ENCODE results near the gene SLX4IP. TPM values are rescaled to one million over a fixed set of nuclear protein-coding genes. Genes with fewer than 3 reads are reported as not detected.
"Not testable (repeated sequence)": the region's sequence is repeated elsewhere in the genome, so short reads cannot be mapped to it uniquely, and the experiment has no call there.

Gene SLX4IP
- 6.3 and 7.0 TPM in 2 replicates for total RNA-seq (2014; rRNA removed)
- 1.4 TPM for polyA plus RNA-seq (2012)

DNA sequence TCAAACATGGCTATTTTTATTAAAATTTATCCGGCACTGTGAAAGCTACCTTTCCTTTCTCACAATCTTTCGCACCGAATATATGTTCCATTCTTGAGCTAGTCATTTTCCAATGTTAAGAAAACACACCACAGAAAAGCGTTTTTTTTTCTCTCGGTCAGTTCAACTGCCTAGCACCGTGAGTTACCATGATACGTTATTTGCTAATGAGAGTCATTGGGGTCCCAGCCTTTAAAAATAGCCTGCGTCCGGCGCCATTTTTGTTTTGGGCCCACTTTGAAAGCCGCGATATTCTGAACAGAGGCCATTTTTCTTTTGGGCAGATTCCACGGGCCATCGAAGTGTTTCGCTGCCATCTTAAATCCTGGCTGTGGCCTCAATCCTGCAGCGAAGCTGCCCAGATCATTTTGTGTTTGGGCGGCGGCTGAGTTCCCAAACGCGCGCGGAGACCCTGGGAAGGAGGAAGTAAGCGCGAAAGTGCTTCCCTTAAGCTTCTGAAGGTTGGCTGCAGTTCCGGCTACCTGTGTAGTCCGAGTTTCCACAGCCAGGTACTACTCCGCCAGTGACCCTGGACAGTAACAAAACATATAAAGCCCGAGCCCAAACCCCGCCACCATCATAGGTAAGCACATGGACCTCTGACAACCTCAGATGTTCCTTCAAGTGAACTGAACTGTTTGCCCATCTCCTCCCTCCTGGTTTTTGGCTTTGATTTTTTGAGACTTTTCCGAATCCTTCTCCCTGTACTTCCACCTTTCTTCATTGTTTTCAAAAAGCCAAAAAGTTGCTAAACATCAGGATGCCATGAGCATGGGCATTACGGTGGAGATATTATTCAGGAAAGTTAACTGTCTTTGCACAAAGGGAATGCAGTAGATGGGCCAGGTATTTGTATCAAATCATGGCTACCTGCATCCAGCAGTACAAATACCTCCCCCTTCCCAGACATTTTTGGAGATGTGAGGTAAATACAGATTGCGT, at the start of gene SLX4IP:
Gene SLX4IP (plus strand): TSS at position 474 of the 981 bp plus-strand sequence. CDS start 22,900 bp downstream, outside the sequence.
- DNase-seq (ENCODE audit: low read depth), result peak; percentile 97

GRCh38 chr20:10385850-10386544, 49.1 kb upstream of the SLX4IP start:
- DNase-seq (ENCODE audit: low read depth), result peak; percentile 15

GRCh38 chr20:10387686-10388085, 47.4 kb upstream of the SLX4IP start:
- DNase-seq (ENCODE audit: low read depth), result no peak

DNA sequence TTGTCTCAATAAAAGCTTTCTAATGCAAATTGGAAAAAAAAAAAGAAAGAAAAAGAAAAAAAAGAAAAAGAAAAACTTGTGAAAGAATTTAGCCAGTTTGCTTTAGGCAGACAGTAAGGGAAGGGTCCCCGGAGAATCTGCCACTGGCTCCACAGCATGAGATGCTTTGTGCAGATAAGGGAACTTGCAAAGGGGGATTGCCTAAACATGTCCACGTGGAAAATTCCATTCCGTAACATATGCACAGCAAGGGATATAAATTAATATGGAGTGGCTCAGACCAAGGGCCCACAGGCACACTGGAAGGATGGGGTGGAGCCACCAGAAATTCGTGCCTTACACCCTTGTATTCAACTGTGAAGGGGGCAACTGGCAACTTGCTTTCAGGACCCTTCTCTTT, 46.5 kb upstream of the SLX4IP start:
- no peak for DNase-seq (ENCODE audit: low read depth)

- no peak for DNase-seq (ENCODE audit: low read depth)
Observed at GRCh38 chr20:10390709-10391108, 44.4 kb upstream of the SLX4IP start.

GRCh38 chr20:10394752-10395151, 40.4 kb upstream of the SLX4IP start:
- DNase-seq (ENCODE audit: low read depth), result not testable (repeated sequence)

- DNase-seq (ENCODE audit: low read depth), result no peak
Observed at GRCh38 chr20:10398834-10399369, 36.2 kb upstream of the SLX4IP start.

- no peak for DNase-seq (ENCODE audit: low read depth)
Observed at GRCh38 chr20:10402938-10403608, 32.0 kb upstream of the SLX4IP start.

- no peak for DNase-seq (ENCODE audit: low read depth)
Observed at GRCh38 chr20:10404023-10404628, 31.0 kb upstream of the SLX4IP start.

DNA sequence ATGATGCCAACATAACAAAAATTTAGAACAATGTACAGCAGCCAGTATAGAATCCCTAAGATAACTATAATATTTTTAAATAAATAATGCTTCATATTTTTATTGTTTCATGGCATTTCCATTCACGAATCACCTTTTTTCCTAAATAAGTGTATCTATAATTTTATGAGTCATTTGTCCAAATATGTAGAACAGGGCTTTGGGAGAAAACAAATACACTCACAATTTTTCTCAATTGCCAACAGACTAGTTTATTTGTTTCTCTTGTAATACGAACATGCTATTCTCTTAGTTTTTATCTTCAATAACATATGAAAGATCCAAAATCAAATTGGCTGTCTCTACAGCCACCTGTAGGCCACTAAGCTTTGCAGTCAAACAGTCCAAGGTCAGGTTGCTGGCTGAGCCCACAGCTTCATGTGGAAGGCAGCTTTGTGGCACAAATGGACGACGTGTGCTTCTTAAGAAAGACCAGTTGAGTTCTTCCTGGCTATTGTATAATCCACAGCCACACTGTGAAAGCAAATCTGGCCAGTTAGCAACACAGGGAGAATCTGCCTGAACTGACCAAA, 30.1 kb upstream of the SLX4IP start:
- DNase-seq (ENCODE audit: low read depth), result no peak

DNA sequence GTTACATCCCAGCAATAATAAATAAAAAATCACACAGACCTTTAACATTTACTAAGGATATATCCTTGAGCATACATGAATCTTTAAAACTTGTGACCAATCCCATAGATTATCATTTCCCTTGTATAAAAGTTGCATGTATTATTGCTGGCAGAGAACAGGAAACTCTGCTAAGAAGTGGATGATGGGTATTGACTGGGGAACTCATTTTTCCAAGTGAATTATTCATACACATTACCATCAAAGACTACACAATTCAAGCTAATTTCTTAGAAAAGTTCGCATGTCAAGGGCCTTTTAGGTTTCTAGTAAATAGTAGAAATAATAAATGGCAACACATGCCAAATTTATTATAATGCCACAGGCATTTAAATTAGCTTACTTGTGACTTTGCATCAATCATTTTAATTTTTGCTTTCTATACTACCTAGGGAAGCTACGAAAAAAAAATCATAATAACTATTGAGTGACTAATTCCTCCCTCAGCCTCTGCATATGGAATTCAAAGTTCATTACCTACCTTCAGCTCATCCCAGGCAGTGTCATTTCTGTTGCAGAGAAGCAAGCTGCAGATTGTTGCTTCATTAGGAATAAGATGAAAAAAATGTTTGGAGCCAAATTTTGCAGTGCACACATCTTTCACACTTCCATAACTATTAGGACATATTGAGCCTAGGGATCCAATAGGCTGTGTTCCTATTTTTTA, 26.8 kb upstream of the SLX4IP start:
- no peak for DNase-seq (ENCODE audit: low read depth)

- DNase-seq (ENCODE audit: low read depth), result no peak
Observed at GRCh38 chr20:10411673-10412072, 23.4 kb upstream of the SLX4IP start.

DNA sequence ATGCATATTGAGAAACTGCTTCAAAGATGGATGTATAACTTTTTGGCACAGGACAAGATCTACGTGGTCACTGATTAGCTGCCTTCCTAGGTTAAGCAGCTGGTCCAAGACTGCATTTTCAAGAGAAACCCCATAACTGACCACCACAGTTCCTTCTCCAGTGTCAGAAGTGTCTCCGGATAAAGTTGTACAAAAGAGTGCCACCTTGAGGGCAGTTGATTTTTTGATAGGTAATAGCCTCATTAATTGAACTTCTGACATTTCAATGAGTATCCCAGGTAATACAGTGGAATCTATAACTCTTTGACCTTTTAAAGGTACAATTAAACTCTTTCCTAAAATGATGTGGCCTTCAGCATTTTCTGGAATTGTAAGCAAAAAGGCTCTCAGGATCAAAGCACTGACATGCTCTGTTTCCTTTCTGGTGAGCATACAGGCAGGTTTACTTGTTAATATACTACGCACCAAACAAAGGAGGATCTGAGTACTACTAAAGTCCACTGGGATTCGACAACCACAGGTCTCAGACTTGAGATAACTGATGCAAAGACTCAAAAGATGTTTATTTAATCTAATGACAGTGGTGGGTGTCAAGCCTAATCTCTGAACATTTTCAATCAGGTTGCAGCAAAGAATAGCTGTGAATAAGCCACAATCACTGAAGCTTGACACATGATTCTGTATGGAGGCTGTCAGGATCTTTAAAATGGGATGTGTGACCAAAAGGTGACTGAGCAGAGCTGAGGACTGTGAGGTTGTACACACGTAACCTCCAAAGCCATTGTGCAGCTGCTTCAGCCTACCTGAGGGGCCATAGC, 22.3 kb upstream of the SLX4IP start:
- peak; percentile 25 for DNase-seq (ENCODE audit: low read depth)

GRCh38 chr20:10415013-10415650, 20.0 kb upstream of the SLX4IP start:
- DNase-seq (ENCODE audit: low read depth), result peak; percentile 22

DNA sequence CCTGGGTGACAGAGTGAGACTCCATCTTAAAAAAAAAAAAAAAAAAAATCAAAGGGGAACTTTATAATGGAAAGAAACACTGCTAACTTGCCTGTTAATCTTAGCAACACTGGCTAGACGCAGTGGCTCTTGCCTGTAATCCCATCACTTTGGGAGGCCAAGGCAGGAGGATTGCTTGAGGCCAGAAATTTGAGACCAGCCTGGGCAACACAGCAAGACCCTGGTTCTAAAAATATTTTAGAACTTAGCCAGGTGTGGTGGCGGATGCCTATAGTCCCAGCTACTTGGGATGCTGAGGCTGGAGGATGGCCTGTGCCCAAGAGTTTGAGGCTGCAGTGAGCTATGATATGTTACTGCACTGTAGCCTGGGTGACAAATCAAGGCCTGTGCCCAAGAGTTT, 17.9 kb upstream of the SLX4IP start:
- DNase-seq (ENCODE audit: low read depth), result not testable (repeated sequence)

- DNase-seq (ENCODE audit: low read depth), result no peak
Observed at GRCh38 chr20:10419550-10420133, 15.5 kb upstream of the SLX4IP start.

- DNase-seq (ENCODE audit: low read depth), result no peak
Observed at GRCh38 chr20:10423735-10424134, 11.4 kb upstream of the SLX4IP start.

DNA sequence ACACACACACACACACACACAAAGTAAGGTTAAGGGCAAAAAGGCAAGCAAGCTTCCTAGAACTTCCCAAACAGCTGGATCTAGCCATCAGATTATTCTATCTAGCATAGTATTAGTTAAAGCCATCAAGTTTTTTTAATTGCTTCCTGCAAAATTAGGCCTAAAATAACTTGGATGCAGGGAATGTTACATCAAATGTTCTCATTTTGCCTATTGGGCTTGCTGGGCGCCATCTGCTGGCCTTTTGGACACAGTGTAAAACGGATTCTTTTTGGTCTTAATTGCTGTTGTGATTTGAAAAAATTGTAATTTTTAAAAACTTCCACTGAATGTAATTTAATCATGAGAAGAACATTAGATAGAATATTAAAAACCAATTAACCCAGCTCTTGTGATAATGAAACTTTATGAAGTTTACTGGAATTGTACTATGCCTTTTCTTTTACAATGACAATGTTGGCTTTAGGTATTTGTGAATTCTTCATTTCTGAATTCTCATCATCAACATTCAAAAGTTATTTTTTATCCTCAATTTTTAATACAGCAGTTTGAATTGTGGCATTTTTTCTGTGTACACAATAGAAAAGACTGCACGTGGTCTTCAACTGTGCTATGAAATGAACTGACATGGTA, 7.9 kb upstream of the SLX4IP start:
- peak; percentile 64 for DNase-seq (ENCODE audit: low read depth)

Data from LHCN-M2 (cell line).